GM21390 (cell line): ENCODE measurements around the gene HRC.
"Not testable (repeated sequence)": the region's sequence is repeated elsewhere in the genome, so short reads cannot be mapped to it uniquely, and the experiment has no call there.

Experiments
- ATAC-seq: cut with Tn5 transposase; IDR thresholded peaks from one replicate; pipeline ENCODE4 v1.9.1; 2021; ENCODE audit not compliant: unreplicated experiment

The HRC gene

GRCh38 chr19:49161987-49162386, 6.8 kb upstream of the HRC start:
- ATAC-seq = no peak

- ATAC-seq = no peak
Measured at GRCh38 chr19:49160450-49161189, 5.4 kb upstream of the HRC start.

GRCh38 chr19:49157445-49158224, 2.4 kb upstream of the HRC start, which contains the start of gene TRPM4:
TRPM4 (plus strand) TSS chr19:49157792; CDS start chr19:49157867, 75 bp downstream.
- ATAC-seq = no peak

- ATAC-seq = no peak
Measured at GRCh38 chr19:49155820-49156346, 687 bp upstream of the HRC start.

- no peak for ATAC-seq
Measured at GRCh38 chr19:49154279-49154678, 917 bp downstream of the HRC start.

GRCh38 chr19:49153167-49153809, 1.9 kb downstream of the HRC start:
- no peak for ATAC-seq

GRCh38 chr19:49152119-49152550, 3.1 kb downstream of the HRC start:
- ATAC-seq = no peak

GRCh38 chr19:49151267-49152118, 3.7 kb downstream of the HRC start:
- ATAC-seq = no peak

- ATAC-seq = no peak
Measured at GRCh38 chr19:49150944-49151243, 4.3 kb downstream of the HRC start.

GRCh38 chr19:49150106-49150943, 4.9 kb downstream of the HRC start:
- ATAC-seq = no peak

- ATAC-seq = no peak
Measured at GRCh38 chr19:49149652-49150105, 5.5 kb downstream of the HRC start.

- no peak for ATAC-seq
Measured at GRCh38 chr19:49148784-49149651, 6.2 kb downstream of the HRC start.

- no peak for ATAC-seq
Measured at GRCh38 chr19:49148044-49148682, 7.0 kb downstream of the HRC start.

- not testable (repeated sequence) for ATAC-seq
Measured at GRCh38 chr19:49146408-49146770, 8.8 kb downstream of the HRC start.

- ATAC-seq = no peak
Measured at GRCh38 chr19:49145573-49146407, 9.4 kb downstream of the HRC start.

GRCh38 chr19:49142866-49143335, 12.3 kb downstream of the HRC start:
- ATAC-seq = no peak

- ATAC-seq = no peak
Measured at GRCh38 chr19:49141352-49141751, 13.8 kb downstream of the HRC start.
